Neural progenitor cell (in vitro differentiated cells): ENCODE measurements around the gene EXD3. TPM values are rescaled to one million over a fixed set of nuclear protein-coding genes. Genes with fewer than 3 reads are reported as not detected.

Experiments
- DNase-seq: peaks from one replicate; pipeline ENCODE4 v3.0.0-alpha.2; 2016; ENCODE audit warnings: low spot score
- H2AFZ ChIP-seq: fragments of 200-600 bp; sonication (generic); replicated peaks from 2 replicates; pipeline ENCODE4 v1.6.1; 2016; ENCODE audit warnings: antibody characterized with exemption
- H3F3A ChIP-seq: fragments of 200-600 bp; sonication (generic); 2 replicates; pipeline ENCODE4 v1.6.1; 2016; ENCODE audit warnings: antibody characterized with exemption, low read depth
- H3K27ac ChIP-seq: fragments of 200-600 bp; sonication (generic); 2 replicates; pipeline ENCODE4 v1.5.1; 2016; ENCODE audit warnings: mild to moderate bottlenecking
- H3K27me3 ChIP-seq: fragments of 200-600 bp; sonication (generic); 2 replicates; pipeline ENCODE4 v1.6.1; 2016; ENCODE audit warnings: mild to moderate bottlenecking, moderate library complexity
- H3K36me3 ChIP-seq: fragments of 200-600 bp; sonication (generic); 2 replicates; pipeline ENCODE4 v1.5.1; 2016
- H3K4me1 ChIP-seq: fragments of 200-600 bp; sonication (generic); 2 replicates; pipeline ENCODE4 v1.6.1; 2016; ENCODE audit warnings: mixed run types
- H3K4me2 ChIP-seq: fragments of 200-600 bp; sonication (generic); 2 replicates; pipeline ENCODE4 v1.6.1; 2016
- H3K4me3 ChIP-seq: fragments of 200-600 bp; sonication (generic); 2 replicates; pipeline ENCODE4 v1.5.1; 2016
- H3K79me2 ChIP-seq: fragments of 200-600 bp; sonication (generic); 2 replicates; pipeline ENCODE4 v1.6.1; 2016; ENCODE audit warnings: low read depth
- H3K9ac ChIP-seq: fragments of 200-600 bp; sonication (generic); 2 replicates; pipeline ENCODE4 v1.6.1; 2016
- H3K9me3 ChIP-seq: fragments of 200-600 bp; sonication (generic); 2 replicates; pipeline ENCODE4 v1.5.1; 2016; ENCODE audit warnings: low read depth
- H4K20me1 ChIP-seq: fragments of 200-600 bp; sonication (generic); 2 replicates; pipeline ENCODE4 v1.6.1; 2016; ENCODE audit warnings: low read depth
- H3K27ac Mint-ChIP-seq: 3 replicates; pipeline ENCODE4 v1.8.0; 2021; ENCODE audit warnings: mixed read lengths
- H3K27me3 Mint-ChIP-seq: 2 replicates; pipeline ENCODE4 v1.8.0; 2022; ENCODE audit warnings: low read depth, mild to moderate bottlenecking, inconsistent platforms, moderate library complexity, mixed read lengths; ENCODE audit not compliant: insufficient read depth
- H3K36me3 Mint-ChIP-seq: 3 replicates; pipeline ENCODE4 v1.8.0; 2021; ENCODE audit warnings: mixed read lengths
- H3K4me1 Mint-ChIP-seq: 3 replicates; pipeline ENCODE4 v1.8.0; 2021; ENCODE audit warnings: mixed read lengths
- H3K4me3 Mint-ChIP-seq: 3 replicates; pipeline ENCODE4 v1.8.0; 2021; ENCODE audit warnings: mild to moderate bottlenecking, moderate library complexity, mixed read lengths
- H3K9me3 Mint-ChIP-seq: 3 replicates; pipeline ENCODE4 v1.8.0; 2020; ENCODE audit warnings: mixed read lengths
- CTCF ChIP-seq: fragments of 200-600 bp; sonication (generic); IDR thresholded peaks from 2 replicates; pipeline ENCODE4 v1.5.1; 2017; ENCODE audit warnings: antibody characterized with exemption, mild to moderate bottlenecking
- EZH2 ChIP-seq: fragments of 200-600 bp; sonication (generic); IDR thresholded peaks from 2 replicates; pipeline ENCODE4 v1.6.1; 2017; ENCODE audit warnings: antibody characterized with exemption, mild to moderate bottlenecking, moderate library complexity
- EZH2phosphoT487 ChIP-seq: fragments of 200-600 bp; sonication (generic); IDR thresholded peaks from 2 replicates; pipeline ENCODE4 v1.6.1; 2017; ENCODE audit warnings: antibody characterized with exemption
- total RNA-seq: library from RNA; depleted of rRNA; stranded (reverse); fragments of >200 nt; gene quantifications from 2 replicates; pipeline ENCODE4 v1.2.3, GENCODE V29; 2015; ENCODE audit warnings: low replicate concordance

EXD3 gene
- total RNA-seq, 1 donor from 2014 or later: 4.7 TPM

- H3K27ac Mint-ChIP-seq: no peak overlapping the region
- Histone ChIP-seq H3K27me3 (no peaks in the 10 kb centered on the region), H3K9ac (no peak overlapping the region), H3K36me3 (no peaks in the 10 kb centered on the region), H3K9me3 (peaks cover 5% of the 10 kb centered on the region), H3K27ac (no peak overlapping the region), H2AFZ (no peak overlapping the region), H3K4me1 (no peaks in the 10 kb centered on the region), H3K4me3 (no peak overlapping the region), H3F3A (no peaks in the 10 kb centered on the region), H4K20me1 (no peaks in the 10 kb centered on the region), H3K79me2 (no peaks in the 10 kb centered on the region), H3K4me2 (no peak overlapping the region)
- H3K36me3 Mint-ChIP-seq: peaks cover 13% of the 10 kb centered on the region
- H3K27me3 Mint-ChIP-seq: peaks cover 3% of the 10 kb centered on the region
- no peak for TF ChIP-seq EZH2phosphoT487
- TF ChIP-seq CTCF: no peak
- no peak for TF ChIP-seq EZH2
- no peak overlapping the region for H3K4me3 Mint-ChIP-seq
- DNase-seq: no peak
- no peaks in the 10 kb centered on the region for H3K4me1 Mint-ChIP-seq
- H3K9me3 Mint-ChIP-seq: peaks cover 40% of the 10 kb centered on the region
These were observed 63.1 kb downstream of the EXD3 start for GRCh38 chr9:137359850-137360249.

GRCh38 chr9:137358126-137358525 lies 64.8 kb downstream of the EXD3 start:
- Histone ChIP-seq H3K9ac (no peak overlapping the region), H4K20me1 (no peaks in the 10 kb centered on the region), H3K79me2 (no peaks in the 10 kb centered on the region), H3F3A (no peaks in the 10 kb centered on the region), H3K4me3 (no peak overlapping the region), H3K9me3 (peaks cover 5% of the 10 kb centered on the region), H3K27ac (no peak overlapping the region), H3K4me1 (no peaks in the 10 kb centered on the region), H3K27me3 (no peaks in the 10 kb centered on the region), H3K4me2 (no peak overlapping the region), H2AFZ (no peak overlapping the region), H3K36me3 (no peaks in the 10 kb centered on the region)
- Mint-ChIP-seq H3K27ac (no peak overlapping the region), H3K4me1 (no peaks in the 10 kb centered on the region), H3K4me3 (no peak overlapping the region), H3K27me3 (peaks cover 3% of the 10 kb centered on the region), H3K36me3 (peaks cover 12% of the 10 kb centered on the region), H3K9me3 (peaks cover 38% of the 10 kb centered on the region)
- TF ChIP-seq EZH2phosphoT487: no peak
- no peak for TF ChIP-seq EZH2
- TF ChIP-seq CTCF: no peak
- DNase-seq: no peak

GRCh38 chr9:137357166-137357565 lies 65.8 kb downstream of the EXD3 start:
- TF ChIP-seq CTCF: no peak
- TF ChIP-seq EZH2: no peak
- no peak for TF ChIP-seq EZH2phosphoT487
- no peaks in the 10 kb centered on the region for H3K4me1 Mint-ChIP-seq
- H3K4me3 Mint-ChIP-seq: no peak overlapping the region
- no peaks in the 10 kb centered on the region for H4K20me1 ChIP-seq
- no peak overlapping the region for H3K4me3 ChIP-seq
- no peak for DNase-seq
- H3K4me1 ChIP-seq: no peaks in the 10 kb centered on the region
- no peak overlapping the region for H3K27ac ChIP-seq
- peaks cover 5% of the 10 kb centered on the region for H3K9me3 ChIP-seq
- H3F3A ChIP-seq: no peaks in the 10 kb centered on the region
- peaks cover 30% of the 10 kb centered on the region for H3K9me3 Mint-ChIP-seq
- no peak overlapping the region for H3K9ac ChIP-seq
- H3K27me3 Mint-ChIP-seq: peaks cover 3% of the 10 kb centered on the region
- H3K36me3 ChIP-seq: no peaks in the 10 kb centered on the region
- no peaks in the 10 kb centered on the region for H3K79me2 ChIP-seq
- H3K27me3 ChIP-seq: no peaks in the 10 kb centered on the region
- H3K4me2 ChIP-seq: no peak overlapping the region
- H3K27ac Mint-ChIP-seq: no peak overlapping the region
- peaks cover 12% of the 10 kb centered on the region for H3K36me3 Mint-ChIP-seq
- H2AFZ ChIP-seq: no peak overlapping the region
